HG03135 (cell line): ENCODE data around the gene CIC.

Source experiments
- ATAC-seq: cut with Tn5 transposase; IDR thresholded peaks from one replicate; pipeline ENCODE4 v1.9.1; 2021; ENCODE audit warnings: mild to moderate bottlenecking, moderate library complexity; ENCODE audit not compliant: unreplicated experiment

Gene CIC

GRCh38 chr19:42275103-42275502 lies 6.1 kb downstream of the CIC start:
- no peak for ATAC-seq

DNA sequence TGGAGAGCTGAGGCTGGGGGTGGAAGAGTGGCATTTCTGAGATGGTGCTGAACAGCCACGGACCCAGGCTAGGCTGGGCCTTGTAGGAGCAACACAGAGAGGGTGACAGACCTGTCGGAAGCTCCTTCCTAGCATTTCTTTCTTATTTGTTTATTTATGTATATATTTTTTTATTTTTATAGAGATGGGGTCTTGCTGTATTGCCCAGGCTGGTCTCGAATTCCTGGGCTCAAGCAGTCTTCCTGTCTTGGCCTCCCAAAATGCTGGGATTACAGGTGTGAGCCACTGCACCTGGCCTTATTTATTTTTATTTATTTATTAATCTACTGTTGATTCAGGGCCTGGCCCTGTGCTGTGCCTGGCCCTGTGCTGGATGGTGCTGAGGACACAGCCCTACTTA lies 6.5 kb downstream of the CIC start:
- no peak for ATAC-seq

GRCh38 chr19:42276284-42276683 lies 7.2 kb downstream of the CIC start:
- no peak for ATAC-seq

GRCh38 chr19:42276821-42277220 lies 7.8 kb downstream of the CIC start:
- ATAC-seq: no peak

- no peak for ATAC-seq
These were observed 8.9 kb downstream of the CIC start for GRCh38 chr19:42277821-42278451.

DNA sequence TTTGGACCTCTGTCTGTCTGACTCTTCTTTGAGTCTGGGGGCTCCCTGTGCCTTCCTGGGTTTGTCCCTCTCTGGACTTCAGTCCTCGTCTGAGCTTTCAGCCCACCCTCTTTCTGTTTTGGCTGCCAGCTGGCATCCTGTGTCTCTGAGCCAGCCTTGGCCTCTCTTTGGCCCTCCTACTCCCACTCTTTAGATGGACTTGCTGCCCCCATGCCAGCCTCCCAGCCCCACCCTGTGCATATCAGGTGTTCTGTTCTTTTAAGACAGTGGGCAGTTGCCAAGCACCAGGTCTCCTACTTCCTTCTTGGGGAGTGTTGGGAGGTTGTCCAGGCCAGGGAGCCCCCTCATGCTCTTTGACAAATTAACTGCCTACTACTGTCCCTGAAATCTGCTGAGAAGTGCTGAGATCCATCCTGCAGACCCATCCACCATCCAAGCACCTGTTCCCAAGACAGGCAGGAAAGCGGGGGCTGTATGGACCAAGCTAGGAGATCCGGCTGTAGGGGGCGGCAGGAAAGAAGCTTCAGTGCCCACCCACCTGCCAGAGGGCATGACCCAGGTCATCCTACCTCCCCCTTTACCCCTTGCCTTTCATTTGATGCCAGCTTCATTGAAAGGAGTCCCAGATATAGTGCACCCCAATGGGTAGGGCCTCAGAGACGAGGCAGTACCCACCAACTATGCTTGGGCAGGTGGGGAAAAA lies 9.6 kb downstream of the CIC start:
- ATAC-seq: no peak

GRCh38 chr19:42279155-42279901 lies 10.3 kb downstream of the CIC start:
- ATAC-seq: no peak

DNA sequence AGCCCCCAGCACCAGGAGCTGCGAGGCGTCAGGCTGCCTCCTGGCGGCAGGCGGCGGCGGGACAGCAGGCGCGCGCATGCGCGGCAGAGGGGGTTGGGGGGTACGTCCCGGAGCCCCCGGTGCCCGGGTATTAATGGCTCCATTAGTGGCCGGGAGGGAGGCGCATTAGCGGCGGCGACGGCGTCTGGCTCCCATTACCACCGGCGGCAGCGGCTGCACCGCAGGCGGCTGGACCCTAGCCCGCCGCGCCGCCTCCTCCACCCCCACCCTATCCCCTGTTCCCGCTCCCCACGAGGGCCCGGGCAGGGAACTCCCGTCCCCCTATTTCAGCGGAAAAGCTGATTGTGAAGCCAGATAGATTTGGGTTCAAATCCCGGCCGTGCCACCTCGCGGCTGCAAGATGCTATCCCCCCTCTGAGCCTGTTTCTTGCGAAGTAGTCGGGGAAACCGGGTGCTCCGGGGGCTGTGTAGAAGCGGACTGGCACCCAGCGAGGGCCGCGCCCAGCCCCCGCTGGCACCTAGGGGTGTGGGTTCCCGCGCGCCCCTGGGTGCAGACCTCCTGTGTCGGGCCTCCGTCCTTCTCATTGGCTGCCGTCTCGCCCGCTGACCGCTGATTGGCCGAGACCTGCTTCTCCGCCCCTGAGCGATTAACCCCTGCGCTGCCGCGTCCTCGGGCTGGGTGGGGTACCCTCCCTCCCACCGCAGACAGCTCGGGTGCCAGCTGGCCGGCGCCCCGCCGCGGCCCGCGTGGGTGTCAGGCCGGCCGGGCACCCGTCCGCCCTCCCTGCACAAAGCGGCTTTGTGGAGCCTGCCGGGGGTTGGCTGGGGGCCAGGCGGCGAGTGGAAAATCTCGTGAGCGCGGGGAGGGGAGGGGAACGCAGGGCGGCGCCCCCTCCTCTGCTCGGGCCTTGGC lies 11.1 kb downstream of the CIC start:
- peak; percentile 28 for ATAC-seq

GRCh38 chr19:42280815-42281145 lies 11.7 kb downstream of the CIC start:
- ATAC-seq: no peak

- ATAC-seq: no peak
These were observed 12.2 kb downstream of the CIC start for GRCh38 chr19:42281146-42281826.

GRCh38 chr19:42281827-42282762 lies 13.0 kb downstream of the CIC start:
- ATAC-seq: no peak

GRCh38 chr19:42282819-42283187 lies 13.8 kb downstream of the CIC start:
- no peak for ATAC-seq

DNA sequence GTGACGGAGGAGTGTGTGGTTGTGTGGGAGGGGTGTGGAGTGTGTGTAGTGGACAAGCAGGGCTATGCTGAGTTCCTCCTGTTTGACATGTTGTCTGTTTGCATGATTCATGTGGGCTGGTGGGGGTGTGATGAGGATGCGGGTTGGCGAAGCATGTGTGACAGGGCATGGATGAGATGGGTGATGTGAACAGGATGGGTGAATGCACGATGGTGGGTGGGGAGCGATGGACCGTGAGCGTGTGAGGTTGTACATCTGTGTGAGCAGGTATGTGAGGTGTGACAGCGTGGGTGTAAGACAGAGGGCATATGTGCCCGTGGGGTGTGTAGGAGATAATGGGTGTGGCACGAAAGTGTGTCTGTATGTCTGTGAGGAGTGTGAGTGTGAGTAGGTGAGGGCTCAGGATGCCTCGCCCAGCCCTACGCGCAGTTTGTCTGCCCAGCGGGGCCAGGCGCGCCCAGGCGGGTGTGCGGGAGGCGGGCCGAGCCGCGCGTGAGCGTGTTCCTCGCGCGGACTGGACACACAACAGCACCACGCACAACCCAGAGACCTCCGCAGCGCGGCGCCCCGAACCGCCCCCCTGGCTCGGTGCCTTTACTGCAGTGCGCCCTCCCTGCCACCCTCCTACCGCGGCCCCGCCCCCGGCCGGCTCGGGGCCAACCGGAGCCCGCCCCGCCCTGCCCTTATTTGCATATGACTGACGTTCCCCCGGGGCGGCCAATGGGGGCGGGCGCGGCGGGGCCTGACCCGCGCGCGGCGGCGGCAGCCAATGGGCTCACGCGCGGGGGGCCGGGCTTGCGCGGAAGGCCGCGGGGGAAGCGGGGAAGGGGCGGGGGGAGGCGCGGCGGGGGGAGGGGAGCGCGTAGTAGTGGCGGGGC lies 14.4 kb downstream of the CIC start:
- ATAC-seq: peak; percentile 43

DNA sequence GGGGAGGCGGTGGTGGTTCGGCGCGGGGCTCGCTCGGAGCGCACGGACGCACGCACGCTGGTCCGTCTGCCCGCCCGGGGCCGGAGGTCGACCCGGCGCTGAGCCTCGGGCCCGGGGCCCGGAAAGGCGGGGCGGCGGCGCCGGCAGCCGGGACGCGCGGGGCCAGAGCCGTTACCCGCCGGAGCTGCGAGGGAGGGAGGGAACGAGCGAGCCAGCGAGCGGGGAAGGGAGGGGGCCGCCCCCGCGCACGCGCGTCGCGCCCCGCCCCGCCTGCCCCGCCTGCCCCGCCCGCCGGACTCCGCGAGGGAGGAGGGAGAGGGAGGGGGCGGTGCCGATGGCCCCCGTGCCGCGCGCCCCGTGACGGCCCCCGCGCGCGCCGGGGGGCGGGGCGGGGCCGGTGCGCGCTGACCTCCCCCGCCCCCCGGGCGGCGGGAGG lies 15.0 kb downstream of the CIC start:
- peak; percentile 24 for ATAC-seq

DNA sequence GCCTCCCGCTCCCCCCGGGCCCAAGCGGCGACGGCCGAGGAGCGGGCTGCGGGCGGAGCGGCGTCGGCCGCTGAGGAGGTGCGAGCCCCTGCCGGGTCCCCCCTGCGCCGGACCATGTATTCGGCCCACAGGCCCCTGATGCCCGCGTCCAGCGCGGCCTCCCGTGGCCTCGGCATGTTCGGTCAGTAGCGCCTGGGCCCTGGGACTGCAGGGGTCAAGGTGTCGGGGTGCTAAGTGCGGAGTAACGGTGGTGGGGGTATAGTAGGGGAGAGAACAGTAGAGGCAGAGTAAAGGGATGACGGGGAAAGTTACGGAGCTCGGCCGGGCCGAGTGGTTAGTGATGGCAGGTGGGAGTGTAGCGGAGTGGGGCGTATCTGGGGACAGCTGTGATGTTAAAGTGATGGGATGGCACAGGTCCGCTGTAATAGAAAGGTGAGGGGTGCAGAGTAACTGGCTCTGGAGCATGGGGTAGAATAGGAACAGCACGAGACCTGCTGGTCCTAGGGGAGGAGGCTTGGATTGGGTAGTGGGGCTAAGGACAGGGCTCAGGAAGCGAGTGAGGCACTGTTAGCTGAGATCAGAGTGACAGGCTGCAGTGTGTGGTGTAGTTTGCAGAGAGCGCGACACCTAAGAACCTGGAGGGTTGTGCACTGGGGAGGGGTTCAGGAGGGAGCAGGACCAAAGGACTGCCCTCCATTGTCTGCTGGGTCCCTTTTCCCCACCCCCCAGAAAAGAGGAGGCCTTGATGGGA lies 15.7 kb downstream of the CIC start:
- ATAC-seq: no peak

DNA sequence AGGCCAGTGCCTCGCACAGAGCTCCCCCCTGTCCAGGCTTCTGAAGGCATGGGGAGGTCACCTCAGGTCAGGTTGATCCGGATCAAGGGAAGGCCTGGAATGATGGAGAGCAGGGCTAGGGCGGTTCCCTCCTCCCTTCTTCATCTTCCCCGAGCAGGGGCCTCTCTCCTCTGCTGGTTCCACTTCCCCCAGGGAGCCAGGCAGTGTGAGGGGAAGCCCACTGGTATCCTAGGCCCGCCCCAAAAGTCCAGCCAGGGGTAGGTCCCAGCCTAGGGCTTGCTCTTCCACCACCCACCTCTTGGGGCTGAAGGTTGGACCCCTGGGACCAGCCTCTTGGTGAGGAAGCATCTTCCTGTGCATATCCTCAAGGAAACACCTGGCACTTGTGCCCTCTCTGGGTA lies 16.5 kb downstream of the CIC start:
- no peak for ATAC-seq

- ATAC-seq: no peak
These were observed 16.9 kb downstream of the CIC start for GRCh38 chr19:42285988-42286348.
